ENCODE measurements around the gene GATC. TPM values are rescaled to one million over a fixed set of nuclear protein-coding genes. Genes with fewer than 3 reads are reported as not detected.
A peak's percentile ranks its signal among the peaks of the same experiment; 100 is the strongest.

Gene GATC
- total and polyA plus RNA-seq, 2 experiments from 2014 or later: 18.5 to 20.1 TPM

DNA sequence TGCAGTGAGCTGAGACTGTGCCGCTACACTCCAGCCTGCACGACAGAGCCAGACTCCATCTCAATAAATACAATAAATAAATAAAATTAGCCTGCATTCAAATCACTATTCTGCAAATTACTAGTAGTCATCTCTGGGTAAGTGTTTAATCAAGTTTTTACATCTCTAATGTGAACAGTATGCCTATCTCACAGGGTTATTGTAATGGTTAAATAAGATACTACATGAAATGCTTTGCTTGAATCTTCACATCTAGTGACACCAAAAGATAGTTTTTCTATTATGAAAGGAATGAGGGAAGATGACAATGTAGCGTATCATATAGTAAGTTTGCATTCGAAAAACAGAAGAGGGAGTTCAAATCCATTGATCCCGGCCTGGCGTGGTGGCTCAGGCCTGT lies 21.2 kb downstream of the GATC start (continued):
- TF ChIP-seq, protein P1, sequence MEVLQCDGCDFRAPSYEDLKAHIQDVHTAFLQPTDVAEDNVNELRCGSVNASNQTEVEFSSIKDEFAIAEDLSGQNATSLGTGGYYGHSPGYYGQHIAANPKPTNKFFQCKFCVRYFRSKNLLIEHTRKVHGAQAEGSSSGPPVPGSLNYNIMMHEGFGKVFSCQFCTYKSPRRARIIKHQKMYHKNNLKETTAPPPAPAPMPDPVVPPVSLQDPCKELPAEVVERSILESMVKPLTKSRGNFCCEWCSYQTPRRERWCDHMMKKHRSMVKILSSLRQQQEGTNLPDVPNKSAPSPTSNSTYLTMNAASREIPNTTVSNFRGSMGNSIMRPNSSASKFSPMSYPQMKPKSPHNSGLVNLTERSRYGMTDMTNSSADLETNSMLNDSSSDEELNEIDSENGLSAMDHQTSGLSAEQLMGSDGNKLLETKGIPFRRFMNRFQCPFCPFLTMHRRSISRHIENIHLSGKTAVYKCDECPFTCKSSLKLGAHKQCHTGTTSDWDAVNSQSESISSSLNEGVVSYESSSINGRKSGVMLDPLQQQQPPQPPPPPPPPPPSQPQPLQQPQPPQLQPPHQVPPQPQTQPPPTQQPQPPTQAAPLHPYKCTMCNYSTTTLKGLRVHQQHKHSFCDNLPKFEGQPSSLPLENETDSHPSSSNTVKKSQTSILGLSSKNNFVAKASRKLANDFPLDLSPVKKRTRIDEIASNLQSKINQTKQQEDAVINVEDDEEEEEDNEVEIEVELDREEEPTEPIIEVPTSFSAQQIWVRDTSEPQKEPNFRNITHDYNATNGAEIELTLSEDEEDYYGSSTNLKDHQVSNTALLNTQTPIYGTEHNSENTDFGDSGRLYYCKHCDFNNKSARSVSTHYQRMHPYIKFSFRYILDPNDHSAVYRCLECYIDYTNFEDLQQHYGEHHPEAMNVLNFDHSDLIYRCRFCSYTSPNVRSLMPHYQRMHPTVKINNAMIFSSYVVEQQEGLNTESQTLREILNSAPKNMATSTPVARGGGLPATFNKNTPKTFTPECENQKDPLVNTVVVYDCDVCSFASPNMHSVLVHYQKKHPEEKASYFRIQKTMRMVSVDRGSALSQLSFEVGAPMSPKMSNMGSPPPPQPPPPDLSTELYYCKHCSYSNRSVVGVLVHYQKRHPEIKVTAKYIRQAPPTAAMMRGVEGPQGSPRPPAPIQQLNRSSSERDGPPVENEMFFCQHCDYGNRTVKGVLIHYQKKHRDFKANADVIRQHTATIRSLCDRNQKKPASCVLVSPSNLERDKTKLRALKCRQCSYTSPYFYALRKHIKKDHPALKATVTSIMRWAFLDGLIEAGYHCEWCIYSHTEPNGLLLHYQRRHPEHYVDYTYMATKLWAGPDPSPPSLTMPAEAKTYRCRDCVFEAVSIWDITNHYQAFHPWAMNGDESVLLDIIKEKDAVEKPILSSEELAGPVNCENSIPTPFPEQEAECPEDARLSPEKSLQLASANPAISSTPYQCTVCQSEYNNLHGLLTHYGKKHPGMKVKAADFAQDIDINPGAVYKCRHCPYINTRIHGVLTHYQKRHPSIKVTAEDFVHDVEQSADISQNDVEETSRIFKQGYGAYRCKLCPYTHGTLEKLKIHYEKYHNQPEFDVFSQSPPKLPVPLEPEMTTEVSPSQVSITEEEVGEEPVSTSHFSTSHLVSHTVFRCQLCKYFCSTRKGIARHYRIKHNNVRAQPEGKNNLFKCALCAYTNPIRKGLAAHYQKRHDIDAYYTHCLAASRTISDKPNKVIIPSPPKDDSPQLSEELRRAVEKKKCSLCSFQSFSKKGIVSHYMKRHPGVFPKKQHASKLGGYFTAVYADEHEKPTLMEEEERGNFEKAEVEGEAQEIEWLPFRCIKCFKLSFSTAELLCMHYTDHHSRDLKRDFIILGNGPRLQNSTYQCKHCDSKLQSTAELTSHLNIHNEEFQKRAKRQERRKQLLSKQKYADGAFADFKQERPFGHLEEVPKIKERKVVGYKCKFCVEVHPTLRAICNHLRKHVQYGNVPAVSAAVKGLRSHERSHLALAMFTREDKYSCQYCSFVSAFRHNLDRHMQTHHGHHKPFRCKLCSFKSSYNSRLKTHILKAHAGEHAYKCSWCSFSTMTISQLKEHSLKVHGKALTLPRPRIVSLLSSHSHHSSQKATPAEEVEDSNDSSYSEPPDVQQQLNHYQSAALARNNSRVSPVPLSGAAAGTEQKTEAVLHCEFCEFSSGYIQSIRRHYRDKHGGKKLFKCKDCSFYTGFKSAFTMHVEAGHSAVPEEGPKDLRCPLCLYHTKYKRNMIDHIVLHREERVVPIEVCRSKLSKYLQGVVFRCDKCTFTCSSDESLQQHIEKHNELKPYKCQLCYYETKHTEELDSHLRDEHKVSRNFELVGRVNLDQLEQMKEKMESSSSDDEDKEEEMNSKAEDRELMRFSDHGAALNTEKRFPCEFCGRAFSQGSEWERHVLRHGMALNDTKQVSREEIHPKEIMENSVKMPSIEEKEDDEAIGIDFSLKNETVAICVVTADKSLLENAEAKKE (CRISPR knock-in tag; IDR thresholded peaks at IDR 0.05): no peak
- no peak for TF ChIP-seq CREB1 (CRISPR knock-in tag; IDR thresholded peaks at IDR 0.05; ENCODE audit: low read depth)

GRCh38 chr12:120468325-120468820 lies 22.1 kb downstream of the GATC start:
- no peaks in the 10 kb centered on the region for H3K9me2 ChIP-seq (ENCODE audit: insufficient read depth)
- peak overlapping the region; percentile 87 for H3K27ac ChIP-seq (ENCODE audit: low read depth)
- peaks cover 21% of the 10 kb centered on the region for H3K4me1 Mint-ChIP-seq
- peaks cover 57% of the 10 kb centered on the region for H3K79me2 ChIP-seq (replicated peaks; ENCODE audit: insufficient read depth)
- H3K27me3 ChIP-seq (ENCODE audit: insufficient read depth): 0 out of 2 replicates have a peak, but pooled peaks cover 2% of the 10 kb centered on the region
- peak; percentile 8 for ATAC-seq
- peaks cover 40% of the 10 kb centered on the region for H3F3A ChIP-seq (replicated peaks; ENCODE audit: low read depth)
- peak overlapping the region; percentile 88 for H3K4me2 ChIP-seq
- H3K4me1 ChIP-seq (ENCODE audit: insufficient read depth): peaks cover 10% of the 10 kb centered on the region; the same call in 1 of the 2 replicates
- no peaks in the 10 kb centered on the region for H3K9me3 Mint-ChIP-seq
- peak overlapping the region; percentile 86 for H3K27ac Mint-ChIP-seq
- H3K4me3 ChIP-seq: peak overlapping the region; percentile 77
- no peak for TF ChIP-seq ZNF331 (CRISPR knock-in tag; IDR thresholded peaks at IDR 0.05; ENCODE audit: low read depth)
- no peak for TF ChIP-seq ETS1 (IDR thresholded peaks at IDR 0.05)
- TF ChIP-seq NANOG (IDR thresholded peaks at IDR 0.05; ENCODE audit: borderline replicate concordance): no peak
- H3K36me3 ChIP-seq (ENCODE audit: insufficient read depth): peaks cover 27% of the 10 kb centered on the region
- H3K4me3 Mint-ChIP-seq: peak overlapping the region; percentile 96
- peaks cover 50% of the 10 kb centered on the region for H3K36me3 Mint-ChIP-seq (ENCODE audit: low read depth)
- peak; percentile 76 for DNase-seq (ENCODE audit: low spot score)
- peaks cover 40% of the 10 kb centered on the region for H4K20me1 ChIP-seq (replicated peaks; ENCODE audit: insufficient read depth)
- no peak overlapping the region for H2AFZ ChIP-seq
- H3K27me3 Mint-ChIP-seq (ENCODE audit: insufficient read depth, low read depth, poor library complexity): peaks cover 10% of the 10 kb centered on the region
